Measurements from ENCODE around the gene RBPJ. TPM values are rescaled to one million over a fixed set of nuclear protein-coding genes. Genes with fewer than 3 reads are reported as not detected.
A peak's percentile ranks its signal among the peaks of the same experiment; 100 is the strongest.

Gene RBPJ
- total RNA-seq, 4 donors from 2014 or later = 42.9 to 238 (median 75.2) TPM

GRCh38 chr4:26441771-26442170 is 121.0 kb downstream of the RBPJ start:
- Histone ChIP-seq H3K4me1 (no peaks in the 10 kb centered on the region), H3K36me3 (no peaks in the 10 kb centered on the region), H3K27ac (no peak overlapping the region), H3K4me3 (no peak overlapping the region), H3K9me3 (no peaks in the 10 kb centered on the region), H3K27me3 (no peaks in the 10 kb centered on the region)
- DNase-seq = no peak
- intact Hi-C loops (cut with DNase I; ENCODE audit: low total_unique reads) = no loop called here
- no peak for TF ChIP-seq POLR2A (IDR thresholded peaks at IDR 0.05)
- TF ChIP-seq, protein P1, sequence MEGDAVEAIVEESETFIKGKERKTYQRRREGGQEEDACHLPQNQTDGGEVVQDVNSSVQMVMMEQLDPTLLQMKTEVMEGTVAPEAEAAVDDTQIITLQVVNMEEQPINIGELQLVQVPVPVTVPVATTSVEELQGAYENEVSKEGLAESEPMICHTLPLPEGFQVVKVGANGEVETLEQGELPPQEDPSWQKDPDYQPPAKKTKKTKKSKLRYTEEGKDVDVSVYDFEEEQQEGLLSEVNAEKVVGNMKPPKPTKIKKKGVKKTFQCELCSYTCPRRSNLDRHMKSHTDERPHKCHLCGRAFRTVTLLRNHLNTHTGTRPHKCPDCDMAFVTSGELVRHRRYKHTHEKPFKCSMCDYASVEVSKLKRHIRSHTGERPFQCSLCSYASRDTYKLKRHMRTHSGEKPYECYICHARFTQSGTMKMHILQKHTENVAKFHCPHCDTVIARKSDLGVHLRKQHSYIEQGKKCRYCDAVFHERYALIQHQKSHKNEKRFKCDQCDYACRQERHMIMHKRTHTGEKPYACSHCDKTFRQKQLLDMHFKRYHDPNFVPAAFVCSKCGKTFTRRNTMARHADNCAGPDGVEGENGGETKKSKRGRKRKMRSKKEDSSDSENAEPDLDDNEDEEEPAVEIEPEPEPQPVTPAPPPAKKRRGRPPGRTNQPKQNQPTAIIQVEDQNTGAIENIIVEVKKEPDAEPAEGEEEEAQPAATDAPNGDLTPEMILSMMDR (IDR thresholded peaks at IDR 0.05) = no peak

- intact Hi-C loops (cut with DNase I; ENCODE audit: low total_unique reads) = no loop called here
- TF ChIP-seq, protein P1 (IDR thresholded peaks at IDR 0.05) = no peak
- TF ChIP-seq POLR2A (IDR thresholded peaks at IDR 0.05) = no peak
- Histone ChIP-seq H3K27me3 (no peaks in the 10 kb centered on the region), H3K9me3 (no peaks in the 10 kb centered on the region), H3K4me3 (no peak overlapping the region), H3K27ac (no peak overlapping the region), H3K4me1 (no peaks in the 10 kb centered on the region), H3K36me3 (no peaks in the 10 kb centered on the region)
- no peak for DNase-seq
These were observed 126.6 kb downstream of the RBPJ start for GRCh38 chr4:26447378-26447777.

GRCh38 chr4:26450418-26450817 is 129.6 kb downstream of the RBPJ start:
- H3K9me3 ChIP-seq = no peaks in the 10 kb centered on the region
- no peak for DNase-seq
- H3K4me3 ChIP-seq = no peak overlapping the region
- H3K27me3 ChIP-seq = no peaks in the 10 kb centered on the region
- no peak overlapping the region for H3K27ac ChIP-seq
- no peaks in the 10 kb centered on the region for H3K4me1 ChIP-seq
- TF ChIP-seq, protein P1 (IDR thresholded peaks at IDR 0.05) = no peak
- TF ChIP-seq POLR2A (IDR thresholded peaks at IDR 0.05) = no peak
- no peaks in the 10 kb centered on the region for H3K36me3 ChIP-seq
- intact Hi-C loops (cut with DNase I; ENCODE audit: low total_unique reads) = loop anchor here (10.0 kb wide), 1 partner anchor 274 kb away; no protein-coding TSS in a partner anchor

GRCh38 chr4:26451597-26451996 is 130.8 kb downstream of the RBPJ start:
- Histone ChIP-seq H3K27ac (no peak overlapping the region), H3K4me1 (no peaks in the 10 kb centered on the region), H3K36me3 (no peaks in the 10 kb centered on the region), H3K4me3 (no peak overlapping the region), H3K27me3 (no peaks in the 10 kb centered on the region), H3K9me3 (no peaks in the 10 kb centered on the region)
- intact Hi-C loops (cut with DNase I; ENCODE audit: low total_unique reads) = loop anchor here (10.0 kb wide), 1 partner anchor 273 kb away; no protein-coding TSS in a partner anchor
- DNase-seq = no peak
- no peak for TF ChIP-seq POLR2A (IDR thresholded peaks at IDR 0.05)
- TF ChIP-seq, protein P1 (IDR thresholded peaks at IDR 0.05) = no peak

- H3K36me3 ChIP-seq = no peaks in the 10 kb centered on the region
- H3K27me3 ChIP-seq = no peaks in the 10 kb centered on the region
- H3K4me1 ChIP-seq = no peaks in the 10 kb centered on the region
- no peak for DNase-seq
- intact Hi-C loops (cut with DNase I; ENCODE audit: low total_unique reads) = loop anchor here (10.0 kb wide), 1 partner anchor 272 kb away; no protein-coding TSS in a partner anchor
- no peak overlapping the region for H3K4me3 ChIP-seq
- TF ChIP-seq, protein P1 (IDR thresholded peaks at IDR 0.05) = no peak
- TF ChIP-seq POLR2A (IDR thresholded peaks at IDR 0.05) = no peak
- peak overlapping the region in 1 of 2 donors; percentile 5 for H3K27ac ChIP-seq
- H3K9me3 ChIP-seq = no peaks in the 10 kb centered on the region
These were observed 132.0 kb downstream of the RBPJ start for GRCh38 chr4:26452565-26453531.
